ENCODE measurements around the gene CTU2. TPM values are rescaled to one million over a fixed set of nuclear protein-coding genes. Genes with fewer than 3 reads are reported as not detected.

Gene CTU2
- total RNA-seq, 2 experiments from 2014 or later: 37.1 to 37.8 TPM

DNA sequence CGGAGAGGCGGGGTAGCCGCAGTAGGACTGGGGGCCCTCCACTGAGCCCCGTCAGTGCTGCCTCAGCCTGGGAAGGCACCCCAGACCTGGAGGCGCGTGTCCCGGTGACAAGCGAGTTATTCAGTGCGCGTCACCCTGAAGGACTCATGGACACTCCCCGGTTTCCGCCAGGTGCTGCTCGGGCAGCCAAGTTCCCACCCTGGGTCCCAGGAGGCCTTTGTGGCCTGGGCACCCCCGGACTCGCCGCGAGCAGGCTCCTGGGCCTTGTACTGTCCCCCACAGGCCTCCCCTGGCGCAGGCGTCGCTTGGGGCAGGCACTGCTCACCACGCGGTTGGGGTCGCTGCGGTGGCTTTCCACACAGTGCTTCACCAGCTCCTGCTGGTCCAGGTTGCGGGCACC is 7.7 kb upstream of the CTU2 start:
- ATAC-seq: no peak
- TF ChIP-seq, protein P1, sequence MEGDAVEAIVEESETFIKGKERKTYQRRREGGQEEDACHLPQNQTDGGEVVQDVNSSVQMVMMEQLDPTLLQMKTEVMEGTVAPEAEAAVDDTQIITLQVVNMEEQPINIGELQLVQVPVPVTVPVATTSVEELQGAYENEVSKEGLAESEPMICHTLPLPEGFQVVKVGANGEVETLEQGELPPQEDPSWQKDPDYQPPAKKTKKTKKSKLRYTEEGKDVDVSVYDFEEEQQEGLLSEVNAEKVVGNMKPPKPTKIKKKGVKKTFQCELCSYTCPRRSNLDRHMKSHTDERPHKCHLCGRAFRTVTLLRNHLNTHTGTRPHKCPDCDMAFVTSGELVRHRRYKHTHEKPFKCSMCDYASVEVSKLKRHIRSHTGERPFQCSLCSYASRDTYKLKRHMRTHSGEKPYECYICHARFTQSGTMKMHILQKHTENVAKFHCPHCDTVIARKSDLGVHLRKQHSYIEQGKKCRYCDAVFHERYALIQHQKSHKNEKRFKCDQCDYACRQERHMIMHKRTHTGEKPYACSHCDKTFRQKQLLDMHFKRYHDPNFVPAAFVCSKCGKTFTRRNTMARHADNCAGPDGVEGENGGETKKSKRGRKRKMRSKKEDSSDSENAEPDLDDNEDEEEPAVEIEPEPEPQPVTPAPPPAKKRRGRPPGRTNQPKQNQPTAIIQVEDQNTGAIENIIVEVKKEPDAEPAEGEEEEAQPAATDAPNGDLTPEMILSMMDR (IDR thresholded peaks at IDR 0.05): no peak
- ChIA-PET POLR2A (interaction anchor here (0.9 kb wide), 1 partner anchor 52 kb away, joined by 3 read pairs; no protein-coding TSS in a partner anchor), CTCF (no interaction called here)
- Mint-ChIP-seq H3K4me3 (no peak overlapping the region), H3K27me3 (no peaks in the 10 kb centered on the region), H3K36me3 (ENCODE audit: low read depth) (peaks cover 37% of the 10 kb centered on the region), H3K4me1 (ENCODE audit: low read depth) (peaks cover 37% of the 10 kb centered on the region), H3K27ac (no peak overlapping the region), H3K9me3 (no peaks in the 10 kb centered on the region)
- DNase-seq: no peak
- intact Hi-C loops (cut with micrococcal nuclease): no loop called here

DNA sequence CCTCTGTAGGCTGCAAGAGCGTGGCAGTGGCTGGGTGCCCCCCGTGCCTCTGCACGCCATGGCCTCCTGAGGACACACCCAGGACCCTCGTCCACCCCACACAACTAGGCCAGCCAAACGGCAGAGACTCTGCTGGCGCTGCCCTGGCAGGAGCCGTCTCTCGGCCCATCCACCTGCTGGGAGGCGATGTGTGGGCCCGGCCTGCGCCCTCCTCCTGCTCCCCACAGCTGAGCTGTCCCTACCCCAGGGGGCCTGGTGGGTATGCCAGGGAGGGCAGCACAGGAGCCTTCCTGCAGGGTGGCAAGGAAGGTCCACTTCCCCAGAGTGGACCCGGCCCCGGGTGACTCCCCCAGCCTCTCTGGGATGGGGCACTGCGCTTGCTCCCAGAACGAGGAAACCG is 7.1 kb upstream of the CTU2 start:
- Mint-ChIP-seq H3K27ac (no peak overlapping the region), H3K4me3 (no peak overlapping the region), H3K9me3 (no peaks in the 10 kb centered on the region), H3K4me1 (ENCODE audit: low read depth) (peaks cover 41% of the 10 kb centered on the region), H3K36me3 (ENCODE audit: low read depth) (peaks cover 37% of the 10 kb centered on the region), H3K27me3 (no peaks in the 10 kb centered on the region)
- CTCF ChIA-PET: no interaction called here
- DNase-seq (no peak), ATAC-seq (no peak)
- intact Hi-C loops (cut with micrococcal nuclease): no loop called here
- POLR2A ChIA-PET: interaction anchor here (2.4 to 8.0 kb wide), 2 partner anchors 12 to 18 kb away, joined by 9 to 61 read pairs; partner anchors contain the start of gene SNAI3
- TF ChIP-seq, protein P1 (IDR thresholded peaks at IDR 0.05): no peak

DNA sequence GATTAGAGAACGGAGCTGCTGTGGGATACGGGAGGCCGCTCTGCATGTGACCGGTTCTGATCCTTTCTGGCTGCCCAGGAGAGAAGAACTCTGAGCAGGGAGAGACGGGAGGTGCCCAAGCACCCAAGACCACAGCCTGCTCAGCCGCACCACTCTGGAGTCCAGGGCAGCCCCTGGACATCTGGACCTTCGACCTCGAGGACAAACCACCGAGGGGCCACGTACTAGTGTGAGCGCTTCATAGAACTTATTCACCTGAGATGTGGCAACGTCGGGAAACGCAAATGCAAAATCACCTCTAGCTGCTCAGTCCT is 6.0 kb upstream of the CTU2 start:
- peak overlapping the region; percentile 97 for H3K27ac Mint-ChIP-seq
- H3K4me3 Mint-ChIP-seq: peak overlapping the region; percentile 94
- H3K9me3 Mint-ChIP-seq: no peaks in the 10 kb centered on the region
- ATAC-seq (no peak), DNase-seq (no peak)
- peaks cover 49% of the 10 kb centered on the region for H3K4me1 Mint-ChIP-seq (ENCODE audit: low read depth)
- CTCF ChIA-PET: interaction anchor here (1.0 to 1.4 kb wide), 3 partner anchors 13 to 100 kb away, joined by 3 to 5 read pairs (median 3); no protein-coding TSS in a partner anchor
- H3K27me3 Mint-ChIP-seq: no peaks in the 10 kb centered on the region
- H3K36me3 Mint-ChIP-seq (ENCODE audit: low read depth): peaks cover 38% of the 10 kb centered on the region
- intact Hi-C loops (cut with micrococcal nuclease): no loop called here
- POLR2A ChIA-PET: interaction anchor here (1.1 to 8.0 kb wide), 6 partner anchors 9 to 82 kb away, joined by 3 to 61 read pairs (median 8); partner anchors contain the start of genes MVD and SNAI3
- TF ChIP-seq, protein P1 (IDR thresholded peaks at IDR 0.05): no peak

DNA sequence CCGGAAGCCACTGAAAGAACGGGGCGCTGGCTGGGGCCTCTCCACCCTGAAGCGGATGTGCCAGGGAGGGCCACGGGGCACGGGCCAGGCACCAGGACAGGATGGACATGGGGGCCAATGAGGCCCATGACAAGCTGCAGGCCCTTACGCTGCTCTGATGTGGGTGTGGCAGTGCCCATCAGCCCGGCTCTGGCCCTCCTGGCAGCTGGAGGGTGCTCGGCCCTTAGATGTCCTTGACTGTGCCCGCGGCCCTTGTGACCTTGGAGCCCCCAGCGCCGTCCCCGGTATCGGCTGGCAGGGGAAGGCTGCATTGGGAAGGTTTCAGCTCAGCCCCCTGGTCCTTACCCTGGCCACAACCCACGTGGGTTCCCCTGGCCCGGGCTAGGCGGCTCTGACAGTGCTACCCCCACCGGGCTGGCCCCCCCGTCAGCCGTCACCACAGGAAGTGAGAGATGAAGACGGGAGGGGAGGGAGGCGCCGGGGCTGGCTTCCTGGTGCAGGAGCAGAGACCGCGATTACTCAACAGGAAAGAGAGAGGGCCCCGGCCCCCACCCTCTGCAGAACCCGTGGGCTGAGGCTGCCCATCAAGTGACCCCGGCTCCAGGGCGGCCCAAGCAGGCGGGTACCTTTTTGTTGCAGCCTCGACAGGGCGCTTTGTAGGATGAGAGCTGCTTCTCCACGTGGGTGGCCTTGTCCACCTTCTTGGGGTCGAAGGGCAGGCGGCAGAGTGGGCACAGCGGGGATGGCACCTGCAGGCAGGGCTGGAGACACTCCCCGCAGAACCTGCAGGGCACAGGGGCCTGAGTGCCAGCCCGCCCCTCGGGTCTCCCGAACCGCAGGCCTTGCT is 5.4 kb upstream of the CTU2 start:
- H3K4me1 Mint-ChIP-seq (ENCODE audit: low read depth): peaks cover 52% of the 10 kb centered on the region
- ATAC-seq (peak; percentile 79), DNase-seq (peak; percentile 99)
- TF ChIP-seq, protein P1 (IDR thresholded peaks at IDR 0.05): no peak
- peak overlapping the region; percentile 94 for H3K4me3 Mint-ChIP-seq
- CTCF ChIA-PET: interaction anchor here (1.0 to 1.4 kb wide), 7 partner anchors 14 to 157 kb away, joined by 3 to 6 read pairs (median 3); no protein-coding TSS in a partner anchor
- POLR2A ChIA-PET: interaction anchor here (0.9 to 8.0 kb wide), 10 partner anchors 9 to 396 kb away, joined by 3 to 61 read pairs (median 4); partner anchors contain the start of genes MVD and SNAI3
- no peaks in the 10 kb centered on the region for H3K9me3 Mint-ChIP-seq
- no peaks in the 10 kb centered on the region for H3K27me3 Mint-ChIP-seq
- H3K36me3 Mint-ChIP-seq (ENCODE audit: low read depth): peaks cover 39% of the 10 kb centered on the region
- intact Hi-C loops (cut with micrococcal nuclease): no loop called here
- peak overlapping the region; percentile 97 for H3K27ac Mint-ChIP-seq
